DOHH2 (cell line): Measurements from ENCODE around the gene HACD3.

ENCODE experiments used
- H3F3A ChIP-seq: fragments of 200-600 bp; sonication (generic), shearing (Covaris generic); 2 replicates; pipeline ENCODE4 v1.6.0; 2016; ENCODE audit warnings: antibody characterized with exemption, mild to moderate bottlenecking; ENCODE audit not compliant: control insufficient read depth, insufficient read depth
- H3K27ac ChIP-seq: fragments of 200-600 bp; sonication (generic); 2 replicates; pipeline ENCODE4 v1.5.1; 2014; ENCODE audit warnings: low read depth, mild to moderate bottlenecking, low read length, moderate library complexity
- H3K27me3 ChIP-seq: fragments of 200-600 bp; sonication (generic); 2 replicates; pipeline ENCODE4 v1.6.1; 2014; ENCODE audit warnings: mild to moderate bottlenecking, low read length, mixed read lengths; ENCODE audit not compliant: control insufficient read depth
- H3K36me3 ChIP-seq: fragments of 200-600 bp; sonication (generic); 2 replicates; pipeline ENCODE4 v1.6.1; 2014; ENCODE audit warnings: mild to moderate bottlenecking, low read length, moderate library complexity, mixed read lengths; ENCODE audit not compliant: control insufficient read depth
- H3K4me1 ChIP-seq: fragments of 200-600 bp; sonication (generic); 2 replicates; pipeline ENCODE4 v1.6.1; 2014; ENCODE audit warnings: mild to moderate bottlenecking, low read length, mixed read lengths; ENCODE audit not compliant: control insufficient read depth
- H3K4me2 ChIP-seq: fragments of 200-600 bp; sonication (generic); 2 replicates; pipeline ENCODE4 v1.6.0; 2014; ENCODE audit warnings: mild to moderate bottlenecking, low read length, moderate library complexity
- H3K4me3 ChIP-seq: fragments of 200-600 bp; sonication (generic); 2 replicates; pipeline ENCODE4 v1.5.1; 2014; ENCODE audit warnings: mild to moderate bottlenecking, low read length, mixed read lengths
- H3K79me2 ChIP-seq: fragments of 200-600 bp; sonication (generic); 2 replicates; pipeline ENCODE4 v1.6.1; 2014; ENCODE audit warnings: mild to moderate bottlenecking, low read length, mixed read lengths; ENCODE audit not compliant: control insufficient read depth
- H3K9me2 ChIP-seq: fragments of 200-600 bp; sonication (generic); replicated peaks from 2 replicates; pipeline ENCODE4 v1.6.1; 2014; ENCODE audit warnings: mild to moderate bottlenecking, low read length, mixed read lengths; ENCODE audit not compliant: control insufficient read depth
- H3K9me3 ChIP-seq: fragments of 200-600 bp; sonication (generic); 2 replicates; pipeline ENCODE4 v1.6.1; 2014; ENCODE audit warnings: antibody characterized with exemption, low read length, mixed read lengths; ENCODE audit not compliant: control insufficient read depth, insufficient read depth
- H4K20me1 ChIP-seq: fragments of 200-600 bp; sonication (generic); 2 replicates; pipeline ENCODE4 v1.6.0; 2014; ENCODE audit warnings: low read depth, mild to moderate bottlenecking, antibody characterized with exemption, low read length, moderate library complexity; ENCODE audit not compliant: control insufficient read depth, insufficient read depth
- CTCF ChIP-seq: fragments of 200-600 bp; sonication (generic); IDR thresholded peaks from one replicate; pipeline ENCODE4 v1.5.1; 2014; ENCODE audit warnings: antibody characterized with exemption, mild to moderate bottlenecking, low read depth, low read length; ENCODE audit not compliant: poor library complexity, severe bottlenecking
- EZH2phosphoT487 ChIP-seq: fragments of 200-600 bp; sonication (generic); IDR thresholded peaks from 2 replicates; pipeline ENCODE4 v1.6.1; 2017; ENCODE audit warnings: borderline replicate concordance, mild to moderate bottlenecking, antibody characterized with exemption, low read length, moderate library complexity, mixed read lengths

HACD3 gene

GRCh38 chr15:65620833-65621232 is 90.6 kb downstream of the HACD3 start:
- H3K4me3 ChIP-seq: no peak overlapping the region
- H3K9me3 ChIP-seq: no peaks in the 10 kb centered on the region
- no peak overlapping the region for H3K27ac ChIP-seq
- H3K9me2 ChIP-seq: no peaks in the 10 kb centered on the region
- H3K4me1 ChIP-seq: no peaks in the 10 kb centered on the region
- no peaks in the 10 kb centered on the region for H3K36me3 ChIP-seq
- no peak for TF ChIP-seq EZH2phosphoT487
- peak; percentile 13 for TF ChIP-seq CTCF
- no peaks in the 10 kb centered on the region for H3K79me2 ChIP-seq
- no peaks in the 10 kb centered on the region for H3F3A ChIP-seq
- H3K4me2 ChIP-seq: no peak overlapping the region
- no peaks in the 10 kb centered on the region for H3K27me3 ChIP-seq
- no peaks in the 10 kb centered on the region for H4K20me1 ChIP-seq

GRCh38 chr15:65621638-65622037 is 91.4 kb downstream of the HACD3 start, which contains the start of gene SLC24A1:
TSS of gene SLC24A1 (plus strand) at chr15:65621938. CDS start at chr15:65624081, 2,143 bp downstream.
- TF ChIP-seq EZH2phosphoT487 (no peak), CTCF (no peak)
- no peaks in the 10 kb centered on the region for H3K36me3 ChIP-seq

GRCh38 chr15:65623103-65623502 is 92.8 kb downstream of the HACD3 start:
- Histone ChIP-seq H3K9me3 (no peaks in the 10 kb centered on the region), H3F3A (no peaks in the 10 kb centered on the region), H3K36me3 (no peaks in the 10 kb centered on the region), H3K79me2 (no peaks in the 10 kb centered on the region), H3K27ac (no peak overlapping the region), H3K4me2 (no peak overlapping the region), H3K27me3 (no peaks in the 10 kb centered on the region), H3K4me1 (no peaks in the 10 kb centered on the region), H3K9me2 (no peaks in the 10 kb centered on the region), H4K20me1 (no peaks in the 10 kb centered on the region), H3K4me3 (no peak overlapping the region)
- TF ChIP-seq EZH2phosphoT487 (no peak), CTCF (no peak)

More at GRCh38 chr15:65621638-65622037, 91.4 kb downstream of the HACD3 start, which contains the start of gene SLC24A1:
- Histone ChIP-seq H3K9me2 (no peaks in the 10 kb centered on the region), H3K9me3 (no peaks in the 10 kb centered on the region), H3K27me3 (no peaks in the 10 kb centered on the region), H3K27ac (no peak within 1 kb of the TSS), H3K4me1 (no peaks in the 10 kb centered on the region), H3K79me2 (no peaks in the 10 kb centered on the region), H3K4me3 (no peak within 1 kb of the TSS), H3F3A (no peaks in the 10 kb centered on the region), H4K20me1 (no peaks in the 10 kb centered on the region), H3K4me2 (no peak within 1 kb of the TSS)
